Tongue (tissue), 2 donors: ENCODE results near the gene FGD4. TPM values are rescaled to one million over a fixed set of nuclear protein-coding genes. Genes with fewer than 3 reads are reported as not detected.

Experiments
- DNase-seq: peaks from one replicate; pipeline ENCODE4 v3.0.0-alpha.2; 2015
- total RNA-seq: library from RNA; depleted of rRNA; stranded (reverse); fragments of >200 nt; gene quantifications from one replicate; pipeline ENCODE4 v1.2.3, GENCODE V29; 2014

Gene FGD4
- total RNA-seq, 1 donor from 2014 or later: 54.9 TPM

DNA sequence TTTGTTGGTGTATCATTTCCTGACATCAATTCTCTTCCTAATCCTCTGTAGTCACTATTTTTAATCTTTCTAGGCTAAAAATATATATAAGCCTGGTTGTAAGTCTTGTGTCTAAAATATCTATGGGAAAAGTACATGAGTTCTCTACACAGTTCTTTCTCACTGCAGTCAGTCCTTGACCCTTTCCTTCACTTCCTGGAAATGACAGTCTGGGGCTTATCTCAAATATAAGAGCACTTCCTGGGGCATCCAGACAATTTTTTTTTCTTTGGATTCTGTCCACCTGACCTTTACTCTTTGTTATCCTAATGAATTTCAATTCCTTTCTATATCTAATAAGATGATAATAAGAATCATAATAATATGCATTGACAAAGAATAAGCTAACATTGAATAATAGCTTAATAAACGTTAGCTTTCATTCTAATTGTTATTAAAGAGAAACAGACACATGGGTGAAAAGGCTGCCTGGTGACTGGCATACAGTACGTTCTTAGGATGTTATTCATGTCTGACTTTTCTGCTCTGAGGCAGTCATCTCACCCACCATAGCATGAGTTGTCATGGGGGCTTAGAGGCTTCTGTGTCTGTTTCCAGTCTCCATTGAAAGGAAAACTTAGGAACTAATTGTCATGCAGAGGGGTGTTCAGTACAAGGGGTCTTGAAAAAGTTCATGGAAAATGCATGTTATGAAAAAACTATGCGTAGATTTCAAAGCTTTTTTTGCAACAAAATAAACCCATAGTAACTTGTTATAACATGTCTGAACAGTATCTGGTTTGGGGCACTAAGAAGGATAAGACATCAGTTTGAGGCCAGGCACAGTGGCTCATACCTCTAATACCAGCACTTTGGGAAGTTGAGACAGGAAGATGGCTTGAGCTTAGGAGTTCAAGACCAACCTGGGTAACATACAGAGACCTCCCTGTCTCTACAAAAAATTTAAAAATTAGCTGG is 213.6 kb downstream of the FGD4 start:
- DNase-seq: no peak

DNA sequence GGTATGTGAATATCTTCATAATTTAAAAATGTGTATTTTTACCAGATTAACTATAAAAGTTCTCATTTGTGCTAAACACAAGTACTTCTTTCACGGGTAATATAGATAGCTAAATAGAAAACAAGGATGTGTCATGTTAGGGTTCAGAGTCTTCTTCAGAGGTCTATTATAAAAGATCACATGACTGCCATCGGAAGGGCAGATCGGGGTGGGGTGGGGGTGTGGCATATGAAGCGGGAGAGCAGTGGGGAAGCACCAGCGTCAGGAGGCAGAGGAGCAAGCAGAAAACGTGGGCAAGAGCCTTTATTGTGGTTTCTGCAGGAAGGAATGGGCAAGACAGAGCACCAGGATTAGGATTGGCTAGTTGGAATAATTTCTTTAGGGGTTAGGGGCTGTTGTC is 216.1 kb downstream of the FGD4 start:
- DNase-seq: no peak

DNA sequence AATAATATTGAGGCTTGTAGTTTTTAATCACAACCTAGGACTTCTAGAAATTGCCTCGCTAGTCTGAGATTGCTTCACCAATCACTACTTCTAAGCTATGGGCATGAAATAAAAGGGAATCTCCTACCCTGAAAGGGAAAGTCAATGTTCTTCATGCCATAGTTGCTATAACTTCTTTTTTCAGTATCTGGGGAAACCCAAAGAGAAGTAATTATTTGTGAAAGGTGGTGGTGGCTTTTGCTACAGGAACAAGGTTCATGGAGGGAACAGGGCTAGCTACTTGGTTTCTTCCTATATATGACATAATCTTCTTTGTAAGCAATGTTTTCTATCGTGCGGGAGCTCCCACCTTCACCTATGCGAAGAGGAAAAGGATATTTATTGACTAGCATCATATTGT is 218.2 kb downstream of the FGD4 start:
- DNase-seq: no peak

DNA sequence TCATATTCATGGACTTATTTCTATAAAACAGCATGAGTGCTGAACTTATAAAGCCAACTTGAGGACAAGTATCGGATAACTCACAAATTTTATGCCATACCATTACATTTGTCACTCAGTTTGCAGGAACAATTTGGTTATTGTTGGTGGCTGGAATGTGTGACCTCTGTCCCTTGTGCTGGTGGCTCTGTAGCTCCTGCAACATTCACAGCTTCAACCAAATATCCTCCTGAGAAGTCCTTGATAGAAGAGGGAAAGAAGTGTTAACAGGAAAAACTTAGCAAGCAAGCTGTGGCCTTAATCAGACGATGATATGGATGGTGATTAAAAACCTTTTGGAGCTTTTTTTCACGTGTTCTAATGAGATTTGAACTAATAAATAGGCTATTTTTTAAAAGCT is 218.8 kb downstream of the FGD4 start:
- no peak for DNase-seq

DNA sequence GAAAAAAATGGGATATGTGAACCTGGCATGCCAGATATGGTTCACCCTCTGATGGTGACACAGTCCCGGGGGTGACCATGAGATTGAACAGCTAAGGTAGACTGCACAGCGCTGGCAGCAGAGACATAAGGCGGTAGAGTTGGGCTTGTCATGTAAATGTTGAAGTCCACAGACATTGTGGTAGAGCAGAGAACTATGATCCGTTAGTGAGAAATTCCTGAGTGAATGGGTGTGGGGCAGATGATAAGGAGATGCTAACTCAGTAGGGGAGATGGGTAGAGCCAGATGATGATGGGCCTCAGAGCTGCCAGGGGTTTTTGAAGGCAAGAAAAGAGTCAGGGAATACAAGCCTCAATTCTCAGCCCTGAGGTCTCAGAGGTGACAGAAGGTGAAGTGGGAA is 228.6 kb downstream of the FGD4 start:
- DNase-seq: no peak

DNA sequence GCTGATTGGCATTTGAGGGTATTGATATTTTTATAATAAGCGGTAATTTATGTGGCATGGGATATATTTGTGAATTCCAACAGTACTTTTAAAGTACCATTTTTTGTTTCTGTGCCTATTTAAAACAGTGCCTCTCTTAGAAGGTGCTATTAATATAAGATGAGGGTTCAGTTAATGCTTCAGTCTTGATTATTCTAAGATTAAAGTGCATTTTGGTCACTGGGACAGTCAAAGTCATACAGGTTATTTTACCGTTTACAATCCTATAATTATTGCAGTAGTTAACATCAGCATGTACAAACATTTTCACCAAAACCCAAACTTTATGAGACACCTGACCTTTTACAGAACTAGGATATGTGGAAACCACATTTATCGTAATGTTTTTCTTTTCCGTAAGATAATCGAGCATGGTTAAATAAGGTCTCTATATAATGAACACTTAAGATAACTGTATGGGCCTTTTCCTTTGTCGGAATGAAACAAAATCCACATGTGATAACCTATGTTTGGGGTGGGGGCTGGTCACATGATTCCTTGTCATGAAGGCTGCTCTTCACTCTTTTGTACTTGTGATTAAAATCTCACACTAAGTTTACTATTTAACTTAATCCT is 242.0 kb downstream of the FGD4 start:
- no peak for DNase-seq

DNA sequence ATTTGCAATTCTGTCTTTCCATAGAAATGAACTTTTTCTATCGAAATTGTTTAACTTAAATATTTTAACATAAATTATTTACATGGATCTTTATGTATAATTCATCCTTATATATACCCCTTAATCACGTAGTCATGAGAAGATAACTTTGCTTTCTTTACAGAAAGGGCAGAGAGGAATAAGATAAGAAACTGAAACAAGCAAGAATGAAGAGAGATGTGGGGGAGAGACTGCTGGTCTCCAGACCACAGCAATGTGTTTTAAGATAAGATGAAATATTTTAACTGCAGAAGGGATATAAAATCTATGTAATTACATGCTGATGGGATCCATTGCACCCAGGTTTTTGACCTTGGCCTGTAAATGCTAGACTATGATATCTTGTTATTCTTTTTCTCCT is 245.1 kb downstream of the FGD4 start:
- no peak for DNase-seq

DNA sequence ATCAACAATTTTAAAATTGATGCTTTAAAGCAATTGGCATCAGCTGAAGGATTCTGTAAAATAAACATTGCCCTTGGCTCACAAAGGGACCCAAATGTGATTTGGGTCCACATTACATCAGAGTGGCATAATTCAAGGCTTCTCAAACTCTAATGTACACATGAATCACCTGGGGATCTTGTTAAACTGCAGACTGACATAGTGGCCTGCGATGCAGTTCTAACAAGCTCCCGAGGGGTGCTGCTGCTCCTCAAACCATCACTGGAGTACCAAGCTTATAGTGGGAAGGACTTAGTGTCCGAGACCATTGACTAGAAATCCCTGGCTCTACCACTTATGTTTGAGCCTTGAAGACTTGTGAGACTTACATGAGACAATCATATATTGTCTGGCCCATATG is 247.9 kb downstream of the FGD4 start:
- DNase-seq: no peak

DNA sequence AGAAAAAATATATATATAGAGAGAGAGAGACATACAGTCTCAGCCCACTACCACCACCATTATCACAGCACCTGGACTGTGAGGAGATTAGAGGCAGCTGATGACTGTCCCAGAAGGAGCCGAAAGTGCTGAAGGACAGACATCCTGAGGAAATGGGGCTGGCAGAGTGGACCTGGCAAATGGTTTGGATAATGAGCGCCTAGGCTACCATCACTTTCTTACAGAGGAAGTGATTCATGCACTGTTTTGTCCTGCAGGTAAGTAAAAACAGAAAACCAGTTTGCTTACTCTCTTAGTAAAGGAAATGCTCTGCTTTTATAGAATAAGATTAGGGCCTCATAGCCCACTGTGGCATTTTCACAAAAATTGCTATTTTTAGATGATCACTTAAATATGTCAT is 251.2 kb downstream of the FGD4 start:
- no peak for DNase-seq

DNA sequence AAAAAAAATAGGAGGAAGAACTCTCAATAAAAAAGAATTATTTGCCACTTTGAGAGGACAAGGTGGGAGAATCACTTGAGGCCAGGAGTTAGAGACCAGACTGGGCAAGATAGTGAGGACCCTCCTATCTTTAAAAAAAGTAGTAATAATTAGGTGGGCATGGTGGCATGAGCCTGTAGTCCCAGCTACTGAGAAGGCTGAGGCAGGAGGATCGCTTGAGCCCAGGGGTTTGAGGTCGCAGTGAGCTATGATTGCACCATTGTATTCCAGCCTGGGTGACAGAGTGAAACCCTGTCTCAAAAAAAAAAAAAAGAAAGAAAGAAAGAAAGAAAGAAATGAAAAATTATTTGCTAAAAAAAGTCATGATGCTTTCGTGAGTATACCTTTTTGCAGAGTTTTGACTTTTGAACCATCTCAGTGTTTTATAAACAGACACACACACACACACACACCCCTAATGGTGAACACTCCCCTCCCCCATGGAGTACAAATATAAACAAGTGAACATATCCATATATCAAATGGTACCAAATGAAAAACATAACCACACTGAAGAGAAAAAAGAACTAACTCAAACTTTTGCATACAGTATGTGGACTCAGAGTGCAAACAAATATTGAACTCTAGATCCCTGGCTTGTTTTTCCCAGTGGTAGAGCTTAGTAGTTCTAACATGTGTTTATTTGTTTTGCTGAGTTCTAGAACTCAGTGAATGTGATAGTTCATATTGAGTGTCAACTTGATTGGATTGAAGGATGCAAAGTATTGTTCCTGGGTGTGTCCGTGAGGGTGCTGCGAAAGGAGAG is 252.0 kb downstream of the FGD4 start:
- no peak for DNase-seq

DNA sequence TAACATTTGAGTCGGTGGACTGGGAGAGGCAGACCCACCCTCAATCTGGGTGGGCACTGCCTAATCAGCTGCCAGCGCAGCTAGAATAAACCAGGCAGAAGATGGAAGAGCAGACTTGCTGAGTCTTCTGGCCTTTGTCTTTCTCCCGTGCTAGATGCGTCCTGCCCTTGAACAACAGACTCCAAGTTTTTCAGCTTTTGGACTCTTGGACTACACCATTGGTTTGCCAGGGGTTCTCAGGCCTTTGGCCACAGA is 252.5 kb downstream of the FGD4 start:
- DNase-seq: no peak

DNA sequence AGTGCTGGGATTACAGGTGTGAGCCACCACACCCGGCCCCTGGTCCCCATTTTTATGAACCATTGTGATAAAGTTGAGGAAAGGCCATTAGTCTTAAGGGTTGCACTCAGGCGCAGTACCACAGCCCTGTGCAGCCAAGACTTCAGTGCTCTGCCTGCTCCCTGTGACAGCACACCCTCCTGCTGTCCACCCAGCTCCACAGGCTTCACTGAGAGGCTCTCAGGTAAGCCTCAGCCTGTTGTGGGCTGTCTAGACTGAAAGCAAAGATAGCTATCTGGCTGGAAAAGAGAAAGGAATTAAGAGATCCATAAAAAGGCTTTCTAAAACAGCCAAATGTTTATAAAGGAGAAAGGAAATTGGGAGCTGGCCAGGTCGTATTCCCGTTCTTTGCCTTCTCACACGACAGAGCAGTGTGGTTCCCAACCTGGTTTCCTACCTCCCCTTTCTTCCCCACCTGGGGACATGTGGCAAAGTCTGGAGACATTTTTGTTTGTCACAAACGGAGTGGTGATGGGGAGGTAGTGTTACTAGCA is 260.6 kb downstream of the FGD4 start:
- peak; percentile 13 for DNase-seq

DNA sequence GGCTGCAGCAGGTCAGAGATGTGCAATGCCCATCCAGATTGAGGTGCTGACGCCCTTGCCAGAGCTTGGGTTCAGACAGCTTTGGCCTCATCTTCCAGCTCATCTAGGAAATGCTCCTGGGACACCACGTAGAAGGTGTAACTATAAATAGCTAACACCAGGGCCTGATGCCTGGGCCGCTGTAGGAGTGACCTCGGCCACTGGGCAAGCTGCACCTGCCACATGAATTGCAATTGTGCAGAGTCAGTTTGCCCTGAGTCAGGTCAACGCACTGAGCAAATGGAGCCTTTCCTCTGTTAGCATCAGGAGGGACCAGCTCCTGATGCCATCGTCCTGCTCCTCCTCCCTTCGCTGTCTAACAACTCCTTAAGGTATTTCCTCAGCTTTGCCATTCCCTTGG is 262.3 kb downstream of the FGD4 start:
- DNase-seq: no peak

DNA sequence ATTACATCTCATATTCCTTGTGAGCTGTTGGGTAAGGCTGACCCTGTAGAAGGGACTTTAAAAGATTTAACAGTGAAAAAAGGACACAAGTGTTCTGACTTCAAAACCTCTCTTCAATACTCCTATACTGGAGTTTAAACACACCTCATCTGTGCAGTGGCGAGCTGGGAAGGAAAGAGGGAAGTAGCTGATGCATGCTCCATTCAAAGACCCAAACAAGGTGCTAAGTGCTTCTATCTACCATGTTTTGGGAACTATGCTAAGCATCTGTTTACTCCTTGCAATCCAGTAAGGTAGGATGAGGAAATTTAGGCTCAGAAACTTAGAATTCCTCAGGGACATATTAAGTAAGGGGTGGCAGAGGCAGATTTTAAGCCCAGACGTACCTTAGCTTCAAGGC is 263.3 kb downstream of the FGD4 start:
- DNase-seq: no peak

DNA sequence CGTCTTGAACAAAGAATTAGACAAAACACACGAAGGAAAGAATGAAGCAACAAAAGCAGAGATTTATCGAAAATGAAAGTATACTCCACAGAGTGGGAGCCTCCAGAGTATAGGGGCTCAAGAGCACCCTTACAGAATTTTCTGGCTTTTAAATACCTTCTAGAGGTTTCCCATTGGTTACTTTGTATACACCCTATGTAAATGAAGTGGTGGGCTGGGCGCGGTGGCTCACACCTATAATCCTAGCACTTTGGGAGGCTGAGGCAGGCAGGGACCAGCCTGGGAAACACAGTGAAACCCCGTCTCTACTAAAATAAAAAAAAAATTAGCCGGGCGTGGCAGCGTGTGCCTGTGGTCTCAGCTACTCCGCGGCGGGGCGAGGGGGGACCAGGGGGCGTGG is 266.7 kb downstream of the FGD4 start:
- no peak for DNase-seq

DNA sequence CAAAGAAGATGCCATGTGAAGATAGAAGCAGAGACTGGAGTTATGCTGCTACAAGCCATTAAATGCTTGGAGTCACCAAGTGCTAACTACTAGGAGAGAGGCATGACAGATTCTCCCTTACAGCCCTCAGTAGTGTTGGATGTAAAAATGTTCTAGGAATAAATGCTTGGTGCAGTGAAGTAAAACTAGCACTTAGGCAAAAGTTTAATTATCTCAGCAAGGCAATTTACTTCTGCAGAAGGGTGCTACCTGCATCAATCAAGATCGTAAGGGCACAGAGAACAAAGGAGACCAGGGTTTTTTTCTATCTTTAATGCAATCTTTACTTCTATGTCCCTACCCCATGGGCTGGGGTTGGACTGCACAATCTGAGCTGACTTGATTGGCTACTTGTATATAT is 270.2 kb downstream of the FGD4 start:
- DNase-seq: no peak

DNA sequence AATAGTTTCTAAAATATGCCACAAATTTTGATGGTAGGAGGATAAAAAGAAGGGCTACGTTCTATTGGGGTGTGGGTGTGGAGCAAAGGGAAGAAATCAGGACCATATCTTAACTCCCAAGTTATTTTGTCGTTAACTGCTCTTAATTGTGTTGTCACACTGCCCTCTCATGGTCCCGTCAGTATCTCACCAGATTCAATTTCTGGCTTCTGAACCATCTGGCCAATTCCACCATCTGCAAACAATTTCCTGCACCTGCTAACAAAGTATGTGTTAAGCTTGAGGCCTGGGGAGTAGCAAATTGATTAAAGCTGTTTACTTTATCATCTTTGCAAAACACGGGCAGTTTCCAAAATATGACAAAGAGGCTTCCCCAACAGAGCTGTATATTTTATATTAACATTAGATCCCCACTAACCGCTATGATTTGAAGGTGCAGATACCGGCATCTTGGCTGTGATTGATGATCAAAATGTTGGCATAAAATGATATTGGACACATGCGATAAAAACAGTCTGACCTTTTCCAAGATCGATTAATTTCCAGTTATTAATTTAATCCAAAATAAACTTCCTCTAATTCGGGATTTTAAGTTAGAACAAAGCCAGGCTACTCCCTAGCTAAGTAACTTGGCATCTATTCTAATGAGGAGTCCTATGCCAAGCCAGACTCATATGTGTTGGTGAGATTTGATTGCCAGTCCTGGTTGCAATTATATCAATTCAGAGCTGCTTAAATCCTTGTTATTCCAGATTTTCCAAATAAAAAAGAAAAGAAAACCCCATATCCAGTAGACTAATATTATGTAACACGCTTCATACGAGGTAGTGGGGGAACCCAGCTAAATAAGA is 272.8 kb downstream of the FGD4 start:
- DNase-seq: peak; percentile 96

DNA sequence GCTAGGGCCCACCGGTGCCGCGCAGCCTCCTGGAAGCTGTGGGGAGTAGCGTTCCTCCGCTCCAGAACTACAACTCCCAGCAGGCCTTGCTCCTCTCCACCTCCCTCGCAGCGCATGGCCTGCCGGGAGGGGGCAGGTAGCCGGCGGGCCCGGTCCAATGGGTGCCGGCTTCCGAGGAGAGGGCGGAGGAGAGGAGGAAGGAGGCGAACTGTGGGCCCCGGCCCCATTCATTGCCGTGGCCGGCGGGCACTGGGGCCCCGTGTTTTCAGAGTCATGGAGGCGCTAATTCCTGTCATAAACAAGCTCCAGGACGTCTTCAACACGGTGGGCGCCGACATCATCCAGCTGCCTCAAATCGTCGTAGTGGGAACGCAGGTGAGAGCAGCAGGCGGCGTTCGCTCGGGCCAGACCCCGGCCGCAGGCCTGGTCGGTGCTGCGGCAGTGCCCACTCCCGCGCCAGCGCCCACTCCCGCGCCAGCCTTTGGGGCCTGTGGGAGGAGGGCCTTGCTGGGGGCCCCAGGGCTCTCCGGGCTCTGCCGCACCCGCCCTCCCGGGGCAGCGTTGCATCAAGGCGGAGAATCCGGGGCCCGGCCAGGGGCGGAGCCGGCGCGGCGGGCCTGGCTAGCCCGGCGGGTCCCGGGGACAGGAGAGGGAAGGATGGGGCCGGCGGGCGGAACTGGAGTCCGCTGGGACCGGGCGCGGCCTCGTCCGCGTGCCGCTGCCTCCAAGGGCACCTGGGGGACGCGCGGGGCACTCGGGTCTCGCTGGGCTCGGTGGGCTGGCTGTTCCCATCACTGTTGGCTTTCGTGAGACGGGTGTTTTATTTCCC is 279.9 kb downstream of the FGD4 start, which contains the start of gene DNM1L:
DNM1L (plus strand) TSS at position 211 of the 829 bp plus-strand sequence; CDS start at position 274, 63 bp downstream.
- DNase-seq: peak; percentile 98

DNA sequence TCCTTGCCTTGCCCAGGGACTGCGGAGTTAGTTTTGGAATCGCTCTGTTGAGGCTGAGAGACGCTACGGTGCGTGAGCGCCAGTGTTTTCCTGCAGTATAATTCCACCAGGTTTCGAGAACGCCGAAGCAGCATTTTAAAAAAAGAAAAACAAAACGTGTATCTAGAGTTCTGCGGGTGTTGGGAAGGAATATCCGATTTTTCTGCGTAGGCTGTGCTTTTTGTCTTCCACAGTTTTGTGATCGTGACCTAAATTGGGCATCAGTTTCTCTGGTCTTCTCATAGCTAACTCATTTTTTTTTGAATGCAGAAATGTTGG is 280.5 kb downstream of the FGD4 start:
- no peak for DNase-seq

DNA sequence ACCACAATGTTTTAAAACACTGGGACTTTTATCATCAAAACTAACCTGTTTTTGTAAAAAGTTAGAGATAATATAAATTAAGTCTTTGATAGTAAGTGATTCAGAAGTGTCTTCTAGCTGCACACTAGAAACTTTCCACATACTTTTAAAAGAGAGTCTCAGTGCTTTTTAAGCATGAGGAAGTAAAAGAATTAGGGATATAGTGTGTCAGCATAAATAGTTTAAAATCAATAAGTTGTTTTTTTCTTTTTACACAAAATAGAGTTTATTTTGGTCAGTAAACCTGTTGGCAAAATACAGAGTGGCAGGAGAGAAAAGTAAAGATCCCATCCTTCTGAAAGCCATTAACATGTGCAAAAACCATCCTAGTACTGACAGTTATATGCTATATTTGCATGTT is 281.4 kb downstream of the FGD4 start:
- no peak for DNase-seq

DNA sequence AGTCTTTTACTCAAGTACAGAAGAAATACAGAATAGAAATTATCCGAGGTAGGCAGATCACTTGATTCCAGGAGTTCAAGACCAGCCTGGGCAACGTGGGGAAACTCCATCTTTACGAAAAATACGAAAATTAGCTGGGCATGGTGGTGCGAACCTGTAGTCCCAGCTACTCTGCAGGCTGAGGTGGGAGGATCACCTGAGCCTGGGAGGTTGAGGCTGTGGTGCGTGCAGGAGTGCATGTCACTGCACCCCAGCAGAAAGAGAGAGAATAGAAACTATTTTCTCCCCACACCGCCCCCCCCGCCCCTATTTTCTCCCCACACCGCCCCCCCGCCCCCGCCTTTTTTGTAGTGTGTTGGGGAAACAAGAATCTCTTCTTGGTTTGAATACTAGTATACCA is 281.9 kb downstream of the FGD4 start:
- no peak for DNase-seq
